ENCODE data around the gene BRI3. TPM values are rescaled to one million over a fixed set of nuclear protein-coding genes. Genes with fewer than 3 reads are reported as not detected.

Gene BRI3
- total and polyA plus RNA-seq, 2 of the 13 experiments (the other 11 are each of a cell fraction or from before 2014, with no cell fraction given) = 54.0 to 103 TPM

DNA sequence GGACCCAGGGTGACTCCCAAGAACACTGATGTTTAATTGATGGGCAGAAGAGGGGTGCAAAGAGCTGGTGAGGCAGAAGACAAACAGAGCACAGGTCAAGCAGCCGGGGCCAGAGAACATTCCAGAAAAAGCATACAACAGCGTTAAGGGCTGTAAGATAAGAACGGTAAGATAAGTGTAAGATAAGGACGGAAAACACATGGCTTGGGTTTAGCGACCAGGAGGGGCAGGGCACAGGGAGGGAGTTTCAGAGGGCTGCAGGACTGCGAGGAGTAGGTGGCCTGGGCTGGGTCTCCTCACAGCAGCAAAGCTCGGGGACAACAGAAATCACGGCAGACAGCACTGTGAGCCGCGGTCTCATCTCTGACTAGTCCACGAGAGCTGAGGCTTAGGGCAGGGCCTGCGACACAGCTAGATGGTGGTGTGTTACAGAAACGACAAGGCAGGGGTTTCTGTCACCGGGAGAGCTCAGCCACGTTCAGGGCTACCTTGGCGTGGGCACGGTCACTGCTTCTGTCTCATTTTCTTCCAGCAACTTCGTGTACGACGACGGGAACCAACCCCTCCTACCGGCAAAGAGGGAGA lies 24.6 kb downstream of the BRI3 start:
- 92% methylated on average over 21 of the region's 22 CpGs for WGBS (ENCODE audit: low lambda C conversion rate)
- Histone ChIP-seq H2AFZ (ENCODE audit: low read length) (no peak overlapping the region), H3K27ac (ENCODE audit: extremely low read length, insufficient read depth, low read length) (no peak overlapping the region), H3K79me2 (ENCODE audit: insufficient read depth, low read length) (no peaks in the 10 kb centered on the region), H3K36me3 (replicated peaks in 1 of 2; ENCODE audit: control insufficient read depth in 1 of 2, insufficient read depth in 2 of 2, low read length in 2 of 2) (peaks cover 18 to 44% of the 10 kb centered on the region in 2 experiments), H3K9me3 (ENCODE audit: low read length) (no peaks in the 10 kb centered on the region), H3K4me1 (ENCODE audit: insufficient read depth, low read length) (peaks cover 6% of the 10 kb centered on the region), H3K4me3 (replicated peaks in 1 of 3; ENCODE audit: insufficient read depth in 1 of 3, low read depth in 2 of 3, low read length in 3 of 3) (no peak overlapping the region), H3K27me3 (ENCODE audit: control insufficient read depth in 1 of 2, insufficient read depth in 2 of 2, low read length in 2 of 2) (no peaks in the 10 kb centered on the region), H3K4me2 (ENCODE audit: low read depth, low read length) (no peak overlapping the region), H3K9ac (ENCODE audit: insufficient read depth, low read depth, low read length) (no peak overlapping the region), H4K20me1 (ENCODE audit: insufficient read depth, low read length) (no peaks in the 10 kb centered on the region)
- CTCF ChIA-PET (ENCODE audit: low intra/inter-chr PET ratio, low total read pairs) = no interaction called here
- no peak for TF ChIP-seq ZSCAN30 (CRISPR knock-in tag; IDR thresholded peaks at IDR 0.05)
- TF ChIP-seq ZNF768 (CRISPR knock-in tag; IDR thresholded peaks at IDR 0.05) = no peak
- no peak for TF ChIP-seq DNMT3B (CRISPR knock-in tag; conservative IDR thresholded peaks at IDR 0.05)
- no peak for TF ChIP-seq ZNF776 (CRISPR knock-in tag; IDR thresholded peaks at IDR 0.05)
- TF ChIP-seq RFX5 (IDR thresholded peaks at IDR 0.05; ENCODE audit: low read depth, low read length) = no peak
- TF ChIP-seq ZNF878 (CRISPR knock-in tag; IDR thresholded peaks at IDR 0.05) = no peak
- TF ChIP-seq ISX (CRISPR knock-in tag; conservative IDR thresholded peaks at IDR 0.05) = no peak
- FAIRE-seq = no peak
- no TSS peak for BruUV-seq (replicated peaks)
- DNase-seq (ENCODE audit: low spot score) = no peak
- intact Hi-C loops (cut with micrococcal nuclease; ENCODE audit: unreplicated experiment) (no loop called here), in situ Hi-C loops (cut with HindIII; ENCODE audit: extremely low pct_ligation_motif_present, low pct_unique_long_range_greater_than_20kb) (no loop called here)
- POLR2A ChIA-PET = no interaction called here
- no peak for ATAC-seq

DNA sequence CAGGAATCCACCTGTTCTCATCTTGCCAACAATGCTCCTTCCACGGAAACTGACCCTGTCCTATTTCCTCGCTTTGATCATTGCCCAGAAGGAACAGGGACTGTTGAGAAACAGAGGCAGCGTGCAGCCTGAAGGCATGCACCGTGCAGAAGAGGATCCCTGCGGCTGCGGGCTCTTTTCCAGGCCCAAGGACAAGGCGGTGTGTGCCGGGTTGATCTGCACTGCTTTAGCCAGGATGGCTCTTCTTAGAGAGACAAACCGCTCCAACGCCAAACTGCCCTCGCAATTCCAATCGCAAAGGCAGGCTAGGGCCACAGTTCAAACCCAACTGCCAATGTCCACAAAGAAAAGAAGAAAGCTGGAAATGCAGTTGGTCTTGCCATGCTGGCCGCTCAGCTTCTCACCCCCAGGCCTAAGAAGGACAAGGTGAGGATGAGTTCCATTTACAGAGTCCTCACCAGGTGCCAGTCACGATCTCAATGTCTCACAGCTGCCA lies 26.5 kb downstream of the BRI3 start:
- intact Hi-C loops (cut with micrococcal nuclease; ENCODE audit: unreplicated experiment) = no loop called here
- FAIRE-seq = no peak
- ChIA-PET CTCF (ENCODE audit: low intra/inter-chr PET ratio, low total read pairs) (no interaction called here), POLR2A (no interaction called here)
- Histone ChIP-seq H3K9ac (ENCODE audit: insufficient read depth, low read depth, low read length) (no peak overlapping the region), H3K4me3 (replicated peaks in 1 of 3; ENCODE audit: insufficient read depth in 1 of 3, low read depth in 2 of 3, low read length in 3 of 3) (no peak overlapping the region), H4K20me1 (ENCODE audit: insufficient read depth, low read length) (no peaks in the 10 kb centered on the region), H3K4me1 (ENCODE audit: insufficient read depth, low read length) (no peaks in the 10 kb centered on the region), H3K79me2 (ENCODE audit: insufficient read depth, low read length) (no peaks in the 10 kb centered on the region), H3K27me3 (ENCODE audit: control insufficient read depth in 1 of 2, insufficient read depth in 2 of 2, low read length in 2 of 2) (no peaks in the 10 kb centered on the region), H3K36me3 (replicated peaks in 1 of 2; ENCODE audit: control insufficient read depth in 1 of 2, insufficient read depth in 2 of 2, low read length in 2 of 2) (peaks cover 20 to 42% of the 10 kb centered on the region in 2 experiments), H3K4me2 (ENCODE audit: low read depth, low read length) (no peak overlapping the region), H2AFZ (ENCODE audit: low read length) (no peak overlapping the region), H3K9me3 (ENCODE audit: low read length) (no peaks in the 10 kb centered on the region), H3K27ac (ENCODE audit: extremely low read length, insufficient read depth, low read length) (no peak overlapping the region)
- no peak for ATAC-seq
- DNase-seq (ENCODE audit: low spot score) = no peak
- BruUV-seq (replicated peaks) = no TSS peak
- 93% methylated on average over 9 of the region's 14 CpGs for WGBS (ENCODE audit: low lambda C conversion rate)
- in situ Hi-C loops (cut with HindIII; ENCODE audit: extremely low pct_ligation_motif_present, low pct_unique_long_range_greater_than_20kb) = no loop called here
- TF ChIP-seq, protein P1, sequence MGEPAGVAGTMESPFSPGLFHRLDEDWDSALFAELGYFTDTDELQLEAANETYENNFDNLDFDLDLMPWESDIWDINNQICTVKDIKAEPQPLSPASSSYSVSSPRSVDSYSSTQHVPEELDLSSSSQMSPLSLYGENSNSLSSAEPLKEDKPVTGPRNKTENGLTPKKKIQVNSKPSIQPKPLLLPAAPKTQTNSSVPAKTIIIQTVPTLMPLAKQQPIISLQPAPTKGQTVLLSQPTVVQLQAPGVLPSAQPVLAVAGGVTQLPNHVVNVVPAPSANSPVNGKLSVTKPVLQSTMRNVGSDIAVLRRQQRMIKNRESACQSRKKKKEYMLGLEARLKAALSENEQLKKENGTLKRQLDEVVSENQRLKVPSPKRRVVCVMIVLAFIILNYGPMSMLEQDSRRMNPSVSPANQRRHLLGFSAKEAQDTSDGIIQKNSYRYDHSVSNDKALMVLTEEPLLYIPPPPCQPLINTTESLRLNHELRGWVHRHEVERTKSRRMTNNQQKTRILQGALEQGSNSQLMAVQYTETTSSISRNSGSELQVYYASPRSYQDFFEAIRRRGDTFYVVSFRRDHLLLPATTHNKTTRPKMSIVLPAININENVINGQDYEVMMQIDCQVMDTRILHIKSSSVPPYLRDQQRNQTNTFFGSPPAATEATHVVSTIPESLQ (CRISPR knock-in tag; conservative IDR thresholded peaks at IDR 0.05) = no peak
- no peak for TF ChIP-seq ZNF468 (CRISPR knock-in tag; IDR thresholded peaks at IDR 0.05)
- TF ChIP-seq ZNF350 (CRISPR knock-in tag; IDR thresholded peaks at IDR 0.05; ENCODE audit: borderline replicate concordance, low read depth) = no peak
- no peak for TF ChIP-seq SATB2 (CRISPR knock-in tag; IDR thresholded peaks at IDR 0.05)
- no peak for TF ChIP-seq ISX (CRISPR knock-in tag; conservative IDR thresholded peaks at IDR 0.05)
- TF ChIP-seq, protein P2, sequence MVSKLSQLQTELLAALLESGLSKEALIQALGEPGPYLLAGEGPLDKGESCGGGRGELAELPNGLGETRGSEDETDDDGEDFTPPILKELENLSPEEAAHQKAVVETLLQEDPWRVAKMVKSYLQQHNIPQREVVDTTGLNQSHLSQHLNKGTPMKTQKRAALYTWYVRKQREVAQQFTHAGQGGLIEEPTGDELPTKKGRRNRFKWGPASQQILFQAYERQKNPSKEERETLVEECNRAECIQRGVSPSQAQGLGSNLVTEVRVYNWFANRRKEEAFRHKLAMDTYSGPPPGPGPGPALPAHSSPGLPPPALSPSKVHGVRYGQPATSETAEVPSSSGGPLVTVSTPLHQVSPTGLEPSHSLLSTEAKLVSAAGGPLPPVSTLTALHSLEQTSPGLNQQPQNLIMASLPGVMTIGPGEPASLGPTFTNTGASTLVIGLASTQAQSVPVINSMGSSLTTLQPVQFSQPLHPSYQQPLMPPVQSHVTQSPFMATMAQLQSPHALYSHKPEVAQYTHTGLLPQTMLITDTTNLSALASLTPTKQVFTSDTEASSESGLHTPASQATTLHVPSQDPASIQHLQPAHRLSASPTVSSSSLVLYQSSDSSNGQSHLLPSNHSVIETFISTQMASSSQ (IDR thresholded peaks at IDR 0.05; ENCODE audit: low read depth) = no peak
- TF ChIP-seq, protein P2 (CRISPR knock-in tag; IDR thresholded peaks at IDR 0.05; ENCODE audit: borderline replicate concordance) = no peak
- no peak for TF ChIP-seq SMYD3 (CRISPR knock-in tag; IDR thresholded peaks at IDR 0.05)
